ELF-1 (cell line): ENCODE results near the gene STAT6.
A peak's percentile ranks its signal among the peaks of the same experiment; 100 is the strongest.

Experiments
- DNase-seq: peaks from one replicate; pipeline ENCODE4 v3.0.0-alpha.2; 2016; ENCODE audit warnings: low read depth, low spot score

STAT6 gene

GRCh38 chr12:57145460-57146059 lies 34.4 kb upstream of the STAT6 start:
- no peak for DNase-seq

DNA sequence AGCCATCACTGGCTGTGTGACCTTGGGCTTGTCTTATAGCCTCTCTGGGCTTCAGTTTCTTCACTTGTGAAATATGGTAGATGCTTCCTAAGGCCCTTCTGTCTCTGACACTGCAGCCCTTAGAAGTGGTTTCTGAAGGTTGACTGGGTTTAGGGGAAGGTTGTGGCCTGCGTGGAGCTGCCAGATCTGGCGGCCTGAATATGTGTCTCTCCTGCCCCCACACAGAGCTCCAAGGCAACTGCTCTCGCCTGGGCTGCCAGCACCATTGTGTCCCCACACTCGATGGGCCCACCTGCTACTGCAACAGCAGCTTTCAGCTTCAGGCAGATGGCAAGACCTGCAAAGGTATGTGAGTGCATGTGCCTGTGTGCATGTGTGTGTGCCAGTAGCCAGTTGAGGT lies 32.3 kb upstream of the STAT6 start:
- no peak for DNase-seq

- no peak for DNase-seq
Measured at GRCh38 chr12:57142727-57143126, 31.6 kb upstream of the STAT6 start.

- no peak for DNase-seq
Measured at GRCh38 chr12:57142121-57142520, 31.0 kb upstream of the STAT6 start.

DNA sequence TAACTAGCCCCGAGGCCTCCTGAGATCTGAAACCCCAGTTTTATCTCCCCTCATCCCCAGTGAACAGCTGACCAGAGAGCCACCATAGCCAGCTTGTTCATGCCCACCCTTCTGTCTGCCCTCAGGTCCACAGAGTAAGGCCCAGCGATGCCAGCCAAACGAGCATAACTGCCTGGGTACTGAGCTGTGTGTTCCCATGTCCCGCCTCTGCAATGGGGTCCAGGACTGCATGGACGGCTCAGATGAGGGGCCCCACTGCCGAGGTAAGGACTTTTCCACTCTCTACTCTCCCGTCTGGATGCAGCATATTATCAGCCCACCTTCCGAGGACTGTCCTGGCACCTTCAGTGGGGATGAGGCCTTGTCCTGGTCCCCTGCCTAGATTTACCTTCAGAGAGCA lies 30.1 kb upstream of the STAT6 start:
- no peak for DNase-seq

DNA sequence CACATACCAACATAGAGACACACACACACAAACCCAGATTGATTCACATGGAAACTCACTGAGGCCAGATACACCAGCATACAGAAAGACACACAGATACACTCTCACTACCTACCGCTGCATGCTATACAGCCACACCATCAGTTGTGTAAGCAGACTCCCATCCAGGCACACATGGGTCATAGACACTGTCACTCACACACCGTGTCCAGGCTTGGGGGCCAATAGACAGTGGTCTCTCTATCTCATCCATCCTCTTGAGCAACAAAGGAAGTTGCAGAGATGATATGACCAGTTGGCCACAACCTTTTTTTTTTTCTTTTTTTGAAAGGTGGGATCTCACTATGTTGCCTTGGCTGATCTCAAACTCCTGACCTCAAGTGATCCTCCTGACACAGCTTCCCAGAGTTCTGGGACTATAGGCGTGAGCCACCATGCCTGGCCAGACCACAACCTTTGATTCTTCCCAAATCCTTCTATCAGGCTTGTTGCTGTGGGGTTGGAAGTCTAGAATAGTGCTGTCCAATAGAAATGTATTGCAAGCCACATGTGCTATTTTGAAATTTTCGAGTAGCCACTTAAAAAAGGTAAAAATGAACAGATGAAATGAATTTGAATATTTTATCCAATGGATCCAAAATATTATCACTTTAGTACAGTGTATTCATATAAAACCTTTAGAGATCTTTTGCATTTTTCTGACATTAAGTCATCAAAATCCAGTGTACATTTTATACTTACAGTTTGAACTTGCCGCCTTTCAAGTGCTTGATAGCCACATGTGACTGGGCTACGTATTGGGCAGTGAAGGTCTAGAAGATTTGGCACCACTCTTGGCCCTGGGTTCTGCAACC lies 28.9 kb upstream of the STAT6 start:
- no peak for DNase-seq

GRCh38 chr12:57138526-57139272 lies 27.5 kb upstream of the STAT6 start:
- DNase-seq: no peak

GRCh38 chr12:57135527-57136326 lies 24.6 kb upstream of the STAT6 start:
- DNase-seq: peak; percentile 73

DNA sequence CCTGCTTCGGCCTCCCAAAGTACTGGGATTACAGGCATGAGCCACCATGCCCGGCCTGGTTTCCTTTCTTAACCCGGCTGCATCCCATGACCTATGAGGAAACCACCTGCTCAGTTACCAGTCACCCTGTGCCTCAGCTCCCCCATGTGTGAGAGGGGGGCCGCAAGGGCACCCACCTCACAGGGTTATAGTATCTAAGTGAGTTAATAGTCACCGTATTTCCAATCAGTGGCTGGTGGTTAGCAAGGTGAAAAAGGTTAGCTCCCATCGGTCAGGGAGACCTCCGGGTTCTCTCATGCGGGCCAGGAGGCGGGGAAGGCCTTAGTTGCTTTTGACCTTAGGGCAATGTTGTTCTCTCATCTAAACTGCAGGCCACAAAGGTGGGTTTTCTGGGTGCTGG lies 23.8 kb upstream of the STAT6 start:
- peak; percentile 56 for DNase-seq

- no peak for DNase-seq
Measured at GRCh38 chr12:57133916-57134315, 22.8 kb upstream of the STAT6 start.

- peak; percentile 82 for DNase-seq
Measured at GRCh38 chr12:57133013-57133569, 21.9 kb upstream of the STAT6 start.

- DNase-seq: peak; percentile 68
Measured at GRCh38 chr12:57131896-57132744, 21.0 kb upstream of the STAT6 start.

DNA sequence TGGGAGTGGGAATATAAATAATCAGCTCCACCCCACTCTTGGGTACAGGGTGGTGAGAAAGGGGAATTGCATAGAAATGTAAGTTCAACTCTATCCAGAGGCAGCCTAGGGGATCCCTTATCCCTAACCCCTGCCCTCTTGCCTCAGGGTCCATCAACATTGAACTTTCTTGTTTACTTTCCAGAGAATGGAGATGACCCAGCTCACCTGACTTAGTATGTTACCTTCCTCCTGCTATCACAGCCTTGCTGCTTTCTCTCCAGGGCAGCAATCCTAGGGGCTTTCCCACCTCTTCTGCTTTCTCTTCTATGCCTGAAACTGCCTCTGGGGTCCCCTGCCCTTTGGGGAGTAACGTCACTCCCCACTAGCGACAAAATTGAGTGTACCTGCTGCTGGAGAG lies 19.8 kb upstream of the STAT6 start:
- no peak for DNase-seq

DNA sequence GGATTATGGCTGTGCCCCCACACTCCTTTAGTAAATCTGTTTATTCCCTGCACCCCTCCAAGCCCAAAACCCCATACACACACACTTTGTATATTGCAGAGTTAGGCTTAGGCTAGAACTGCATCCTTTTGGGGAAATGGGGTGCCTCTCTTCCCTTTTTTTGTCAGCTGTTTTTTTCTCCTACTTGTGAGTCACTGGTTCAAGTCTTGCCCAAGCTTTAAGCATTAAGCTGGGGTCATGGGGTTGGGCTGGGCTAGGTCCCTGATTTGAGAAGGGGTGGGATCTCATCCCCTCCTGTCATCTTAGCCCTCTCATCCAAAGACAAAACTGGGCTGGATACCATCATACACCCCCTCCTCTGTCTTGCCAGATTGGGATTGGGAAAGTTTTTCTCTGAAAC lies 18.7 kb upstream of the STAT6 start:
- no peak for DNase-seq

DNA sequence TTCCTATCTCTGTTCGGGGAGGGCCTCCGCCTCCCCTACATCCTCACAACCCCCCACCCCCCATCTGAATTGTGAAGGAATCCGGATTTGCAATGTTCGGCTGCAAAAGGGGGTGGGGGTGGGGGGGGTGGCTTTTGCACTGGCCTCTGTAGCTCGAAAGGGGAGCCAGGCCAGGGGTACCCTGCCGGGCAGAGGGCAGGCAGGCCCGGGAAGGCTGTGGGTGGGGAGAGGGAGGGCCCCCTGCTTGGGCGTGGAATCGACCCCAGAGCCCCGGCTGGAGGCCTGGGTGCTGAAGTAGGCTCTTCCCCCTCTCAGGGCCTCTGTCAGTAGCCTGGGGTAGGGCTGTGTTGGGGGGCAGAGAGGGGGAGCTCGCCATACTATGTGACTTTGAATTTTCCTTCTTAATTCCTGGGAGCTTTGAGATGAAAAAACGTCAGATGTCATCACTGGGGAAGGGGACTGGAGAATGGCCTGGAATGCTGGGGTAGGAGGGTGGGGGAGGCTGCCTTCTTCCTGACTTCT lies 18.2 kb upstream of the STAT6 start:
- DNase-seq: no peak

DNA sequence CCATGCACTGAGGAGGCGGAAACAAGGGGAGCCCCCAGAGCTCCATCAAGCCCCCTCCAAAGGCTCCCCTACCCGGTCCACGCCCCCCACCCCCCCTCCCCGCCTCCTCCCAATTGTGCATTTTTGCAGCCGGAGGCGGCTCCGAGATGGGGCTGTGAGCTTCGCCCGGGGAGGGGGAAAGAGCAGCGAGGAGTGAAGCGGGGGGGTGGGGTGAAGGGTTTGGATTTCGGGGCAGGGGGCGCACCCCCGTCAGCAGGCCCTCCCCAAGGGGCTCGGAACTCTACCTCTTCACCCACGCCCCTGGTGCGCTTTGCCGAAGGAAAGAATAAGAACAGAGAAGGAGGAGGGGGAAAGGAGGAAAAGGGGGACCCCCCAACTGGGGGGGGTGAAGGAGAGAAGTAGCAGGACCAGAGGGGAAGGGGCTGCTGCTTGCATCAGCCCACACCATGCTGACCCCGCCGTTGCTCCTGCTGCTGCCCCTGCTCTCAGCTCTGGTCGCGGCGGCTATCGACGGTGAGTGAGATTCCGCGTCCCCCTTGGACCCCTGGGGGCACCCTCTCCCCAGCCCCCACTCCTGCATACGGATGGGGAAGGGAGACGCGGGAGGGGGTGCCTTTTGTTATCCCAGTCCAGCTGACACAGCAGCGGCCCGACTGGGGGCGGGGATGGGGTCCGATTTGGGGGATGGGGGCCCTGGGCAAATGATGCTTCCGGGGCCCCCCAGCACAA lies 17.5 kb upstream of the STAT6 start:
- DNase-seq: no peak

GRCh38 chr12:57127726-57128518 lies 16.8 kb upstream of the STAT6 start, which contains the start of gene LRP1:
TSS of gene LRP1 (plus strand) at chr12:57128483. CDS start at chr12:57128965, 482 bp downstream.
- peak; percentile 86 for DNase-seq

DNA sequence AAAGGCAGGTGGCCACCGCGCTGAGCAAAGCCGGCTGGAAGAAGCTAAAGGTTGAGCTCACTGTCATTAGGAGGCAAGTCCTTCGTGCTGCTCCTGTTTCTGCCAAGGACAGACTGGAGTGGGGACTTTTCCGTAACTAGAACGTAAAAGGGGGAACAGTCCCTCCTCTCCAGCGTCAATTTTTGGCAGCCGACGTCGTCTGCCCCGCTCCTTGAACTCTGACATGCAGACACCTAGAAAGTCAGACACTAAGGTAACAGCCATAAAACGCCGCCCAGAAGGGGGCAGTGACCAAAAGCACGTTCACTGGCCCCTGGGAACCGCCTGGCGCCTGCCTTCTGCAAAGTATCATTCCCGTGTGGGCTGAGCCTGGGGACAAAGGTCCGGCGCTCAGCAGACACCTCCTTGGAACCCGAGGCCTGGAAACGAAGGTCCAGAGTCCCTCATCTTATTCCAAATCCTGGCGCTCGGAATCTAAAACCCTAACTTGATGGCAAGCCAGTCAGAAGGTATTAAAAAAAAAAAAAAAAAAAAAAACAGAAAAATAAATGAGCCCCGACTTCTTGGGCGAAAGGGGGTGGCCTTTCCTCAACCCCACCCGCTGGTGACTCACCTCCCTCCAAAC lies 16.1 kb upstream of the STAT6 start:
- DNase-seq: peak; percentile 87
